PC-9 (cell line): ENCODE data around the gene FAM169A. TPM values are rescaled to one million over a fixed set of nuclear protein-coding genes. Genes with fewer than 3 reads are reported as not detected.

Experiments used
- BruUV-seq: library from RNA; stranded (reverse); fragments of 400-500 nt; replicated peaks from 2 replicates; lab custom pipeline; 2021; lab: Mats Ljungman, UMichigan
- CTCF ChIA-PET: fragments of 300-600 bp; sonication (Branson Sonifier 250); formaldehyde crosslinking; loops from one replicate; lab custom pipeline; 2022; ENCODE audit warnings: antibody characterized with exemption; lab: Charles Lee
- POLR2A ChIA-PET: fragments of 300-600 bp; sonication (Branson Sonifier 250); formaldehyde crosslinking; loops from one replicate; lab custom pipeline; 2022; ENCODE audit warnings: antibody characterized with exemption; ENCODE audit not compliant: unreplicated experiment; lab: Charles Lee
- DNase-seq, 2 experiments: peaks; one replicate each; pipeline versions ENCODE4 v3.0.0 to v3.0.0-alpha.2; 2015 to 2022; ENCODE audit warnings: mixed read lengths in 1 of 2
- H2AFZ ChIP-seq: fragments of 200-600 bp; sonication (generic); 2 replicates; pipeline ENCODE4 v1.8.1; 2017; ENCODE audit warnings: antibody characterized with exemption
- H3F3A ChIP-seq: fragments of 200-600 bp; sonication (generic); 2 replicates; pipeline ENCODE4 v1.8.1; 2017; ENCODE audit warnings: antibody characterized with exemption, mild to moderate bottlenecking, low read depth; ENCODE audit not compliant: insufficient read depth
- H3K27ac ChIP-seq: fragments of 200-600 bp; sonication (generic); 2 replicates; pipeline ENCODE4 v1.6.1; 2016; ENCODE audit warnings: mixed run types
- H3K27me3 ChIP-seq: fragments of 200-600 bp; sonication (generic); 2 replicates; pipeline ENCODE4 v1.6.1; 2016; ENCODE audit warnings: low read depth, mixed run types; ENCODE audit not compliant: insufficient read depth
- H3K36me3 ChIP-seq: fragments of 200-600 bp; sonication (generic); 2 replicates; pipeline ENCODE4 v1.6.1; 2016; ENCODE audit warnings: low read depth, mixed run types
- H3K4me1 ChIP-seq: fragments of 200-600 bp; sonication (generic); replicated peaks from 2 replicates; pipeline ENCODE4 v1.6.1; 2016; ENCODE audit warnings: mixed run types; ENCODE audit not compliant: insufficient read depth
- H3K4me2 ChIP-seq: fragments of 200-600 bp; sonication (generic); 2 replicates; pipeline ENCODE4 v1.6.1; 2017; ENCODE audit warnings: mixed run types
- H3K4me3 ChIP-seq: fragments of 200-600 bp; sonication (generic); 2 replicates; pipeline ENCODE4 v1.6.1; 2016; ENCODE audit warnings: mixed run types
- H3K79me2 ChIP-seq: fragments of 200-600 bp; sonication (generic); 2 replicates; pipeline ENCODE4 v1.6.1; 2017; ENCODE audit warnings: low read depth, mixed run types
- H3K9me2 ChIP-seq: fragments of 200-600 bp; sonication (generic); 2 replicates; pipeline ENCODE4 v1.8.1; 2017; ENCODE audit warnings: mild to moderate bottlenecking; ENCODE audit not compliant: insufficient read depth
- H3K9me3 ChIP-seq: fragments of 200-600 bp; sonication (generic); 2 replicates; pipeline ENCODE4 v1.8.1; 2016; ENCODE audit warnings: low read depth; ENCODE audit not compliant: insufficient read depth
- H4K20me1 ChIP-seq: fragments of 200-600 bp; sonication (generic); 2 replicates; pipeline ENCODE4 v1.8.1; 2017; ENCODE audit not compliant: insufficient read depth
- EZH2 ChIP-seq: fragments of 200-600 bp; sonication (generic); IDR thresholded peaks from 2 replicates; pipeline ENCODE4 v1.8.0; 2017; ENCODE audit warnings: antibody characterized with exemption, low read depth
- intact Hi-C: fragments of 100-400 bp; cut with micrococcal nuclease; formaldehyde crosslinking; loops from one replicate; pipeline ENCODE4 v1.10.0; 2022; ENCODE audit not compliant: unreplicated experiment
- total RNA-seq: library from RNA; stranded (reverse); gene quantifications from 2 replicates; pipeline ENCODE4 v1.2.3, GENCODE V29; 2021
- TF ChIP-seq, protein P1 (sequence below): fragments of 200-600 bp; sonication (generic); conservative IDR thresholded peaks from 2 replicates; pipeline ENCODE4 v1.6.1; 2017; ENCODE audit warnings: mixed run types, antibody characterized with exemption, mild to moderate bottlenecking, moderate library complexity

The FAM169A gene
- total RNA-seq, 1 experiment from 2014 or later: 2.1 TPM

DNA sequence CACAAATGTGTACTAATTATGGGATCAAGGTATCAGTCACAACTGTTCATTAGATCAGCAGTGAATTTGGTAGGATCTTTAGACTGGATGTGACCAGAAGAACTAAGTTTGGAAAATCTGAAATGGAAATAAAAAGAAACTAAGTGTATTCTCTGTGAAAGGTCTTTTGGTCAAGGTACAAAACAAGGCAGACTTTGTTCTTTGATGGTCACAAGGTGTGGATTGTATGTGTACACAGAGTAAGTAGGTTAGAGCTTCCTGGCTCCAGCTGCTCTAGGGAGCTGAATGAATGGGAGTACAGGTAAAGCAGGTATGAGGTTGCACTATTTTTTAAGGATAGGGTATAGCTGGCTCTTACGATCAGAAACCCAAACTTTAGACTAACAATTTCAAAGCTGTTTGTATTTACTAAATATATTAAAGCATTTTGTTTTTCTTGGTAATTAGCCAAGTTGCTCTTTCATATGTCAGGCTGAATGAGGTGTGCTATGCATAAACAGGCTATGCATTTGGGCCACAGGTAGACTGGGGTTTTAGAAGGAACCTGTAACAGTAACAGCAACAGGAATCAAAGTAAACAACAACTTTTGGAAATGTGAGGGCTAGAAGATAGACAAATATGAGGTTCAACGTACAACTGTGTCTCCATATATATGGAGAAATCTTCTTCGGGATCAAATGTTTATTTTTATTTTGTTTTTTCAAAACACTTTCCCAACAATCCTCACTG is 32.5 kb downstream of the FAM169A start:
- intact Hi-C loops: no loop called here
- H3K27me3 ChIP-seq: no peaks in the 10 kb centered on the region
- no peak overlapping the region for H2AFZ ChIP-seq
- no peak overlapping the region for H3K4me2 ChIP-seq
- H4K20me1 ChIP-seq: no peaks in the 10 kb centered on the region
- TF ChIP-seq EZH2: no peak
- TF ChIP-seq, protein P1, sequence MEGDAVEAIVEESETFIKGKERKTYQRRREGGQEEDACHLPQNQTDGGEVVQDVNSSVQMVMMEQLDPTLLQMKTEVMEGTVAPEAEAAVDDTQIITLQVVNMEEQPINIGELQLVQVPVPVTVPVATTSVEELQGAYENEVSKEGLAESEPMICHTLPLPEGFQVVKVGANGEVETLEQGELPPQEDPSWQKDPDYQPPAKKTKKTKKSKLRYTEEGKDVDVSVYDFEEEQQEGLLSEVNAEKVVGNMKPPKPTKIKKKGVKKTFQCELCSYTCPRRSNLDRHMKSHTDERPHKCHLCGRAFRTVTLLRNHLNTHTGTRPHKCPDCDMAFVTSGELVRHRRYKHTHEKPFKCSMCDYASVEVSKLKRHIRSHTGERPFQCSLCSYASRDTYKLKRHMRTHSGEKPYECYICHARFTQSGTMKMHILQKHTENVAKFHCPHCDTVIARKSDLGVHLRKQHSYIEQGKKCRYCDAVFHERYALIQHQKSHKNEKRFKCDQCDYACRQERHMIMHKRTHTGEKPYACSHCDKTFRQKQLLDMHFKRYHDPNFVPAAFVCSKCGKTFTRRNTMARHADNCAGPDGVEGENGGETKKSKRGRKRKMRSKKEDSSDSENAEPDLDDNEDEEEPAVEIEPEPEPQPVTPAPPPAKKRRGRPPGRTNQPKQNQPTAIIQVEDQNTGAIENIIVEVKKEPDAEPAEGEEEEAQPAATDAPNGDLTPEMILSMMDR: no peak
- H3K9me2 ChIP-seq: 0 out of 2 replicates have a peak, but pooled peaks cover 4% of the 10 kb centered on the region
- no peaks in the 10 kb centered on the region for H3K79me2 ChIP-seq
- BruUV-seq: no TSS peak
- H3K27ac ChIP-seq: no peak overlapping the region
- no peak for DNase-seq
- 0 out of 2 replicates have a peak, but pooled peaks cover 6% of the 10 kb centered on the region for H3K4me1 ChIP-seq
- H3K4me3 ChIP-seq: no peak overlapping the region
- no peaks in the 10 kb centered on the region for H3K36me3 ChIP-seq
- ChIA-PET CTCF (no interaction called here), POLR2A (no interaction called here)
- no peaks in the 10 kb centered on the region for H3K9me3 ChIP-seq
- no peaks in the 10 kb centered on the region for H3F3A ChIP-seq

DNA sequence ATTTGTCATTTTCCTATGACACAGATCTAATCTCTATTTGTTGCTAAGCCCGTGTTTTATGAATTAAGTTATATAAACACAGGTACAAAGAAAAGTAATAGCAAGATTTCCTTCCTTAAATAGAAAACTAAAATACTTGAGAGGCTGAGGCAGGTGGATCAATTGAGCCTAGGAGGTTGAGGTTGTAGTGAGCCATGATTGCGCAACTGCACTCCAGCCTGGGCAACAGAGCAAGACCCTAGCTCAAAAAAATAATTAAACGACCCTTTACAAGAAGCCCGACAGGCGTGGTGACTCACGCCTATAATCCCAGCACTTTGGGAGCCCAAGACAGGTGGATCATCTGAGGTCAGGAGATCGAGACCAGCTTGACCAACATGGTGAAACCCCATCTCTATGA is 36.8 kb downstream of the FAM169A start:
- no peak for DNase-seq
- Histone ChIP-seq H4K20me1 (no peaks in the 10 kb centered on the region), H3K27me3 (no peaks in the 10 kb centered on the region), H3F3A (no peaks in the 10 kb centered on the region), H3K79me2 (no peaks in the 10 kb centered on the region), H3K36me3 (no peaks in the 10 kb centered on the region), H3K9me2 (0 out of 2 replicates have a peak, but pooled peaks cover 4% of the 10 kb centered on the region), H3K4me2 (no peak overlapping the region), H3K27ac (no peak overlapping the region), H3K9me3 (no peaks in the 10 kb centered on the region), H3K4me3 (no peak overlapping the region), H3K4me1 (0 out of 2 replicates have a peak, but pooled peaks cover 6% of the 10 kb centered on the region), H2AFZ (no peak overlapping the region)
- CTCF ChIA-PET: interaction anchor here (0.8 kb wide), 1 partner anchor 402 kb away, joined by 5 read pairs; no protein-coding TSS in a partner anchor
- intact Hi-C loops: no loop called here
- no TSS peak for BruUV-seq
- TF ChIP-seq EZH2: no peak
- TF ChIP-seq, protein P1: no peak
- POLR2A ChIA-PET: no interaction called here

DNA sequence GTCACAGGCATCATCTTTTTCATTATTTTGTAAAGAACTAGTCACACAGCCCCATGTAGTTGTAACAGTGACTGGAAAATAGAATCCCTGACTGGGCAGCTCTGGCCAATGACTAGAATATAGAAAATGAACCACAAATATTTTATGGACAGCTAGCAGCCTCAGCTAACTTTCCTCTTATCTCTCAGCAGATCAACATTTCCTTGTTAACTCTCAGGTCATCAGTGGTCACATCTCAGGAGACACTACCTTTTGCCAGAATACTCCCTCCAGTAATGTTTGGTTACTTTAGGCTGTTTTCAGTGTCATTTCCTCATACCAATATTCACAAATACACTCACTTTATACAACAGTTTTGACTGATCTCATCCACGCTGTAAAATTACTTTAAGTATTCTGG is 43.9 kb downstream of the FAM169A start:
- POLR2A ChIA-PET: no interaction called here
- H3K9me2 ChIP-seq: no peaks in the 10 kb centered on the region
- H3K79me2 ChIP-seq: no peaks in the 10 kb centered on the region
- H3K4me2 ChIP-seq: peak overlapping the region; percentile 29
- intact Hi-C loops: no loop called here
- peaks cover 19% of the 10 kb centered on the region for H3K4me1 ChIP-seq
- H4K20me1 ChIP-seq: no peaks in the 10 kb centered on the region
- H2AFZ ChIP-seq: no peak overlapping the region
- BruUV-seq: no TSS peak
- peaks cover 11% of the 10 kb centered on the region for H3F3A ChIP-seq
- peak; percentile 18 to 87 for DNase-seq
- H3K36me3 ChIP-seq: no peaks in the 10 kb centered on the region
- no peak overlapping the region for H3K4me3 ChIP-seq
- no peaks in the 10 kb centered on the region for H3K27me3 ChIP-seq
- peak overlapping the region; percentile 33 for H3K27ac ChIP-seq
- CTCF ChIA-PET: no interaction called here
- H3K9me3 ChIP-seq: no peaks in the 10 kb centered on the region; the same call in 1 of the 2 replicates
- no peak for TF ChIP-seq EZH2
- TF ChIP-seq, protein P1: no peak
